Measurements from ENCODE around the gene UQCR10.
"Not testable (repeated sequence)": the region's sequence is repeated elsewhere in the genome, so short reads cannot be mapped to it uniquely, and the experiment has no call there.

Gene UQCR10

GRCh38 chr22:29750029-29750428, 17.1 kb upstream of the UQCR10 start:
- ATAC-seq, result no peak
- Mint-ChIP-seq H3K27ac (no peak overlapping the region), H3K4me1 (peaks cover 13% of the 10 kb centered on the region), H3K27me3 (no peaks in the 10 kb centered on the region), H3K36me3 (peaks cover 36% of the 10 kb centered on the region), H3K9me3 (no peaks in the 10 kb centered on the region), H3K4me3 (no peak overlapping the region)

GRCh38 chr22:29750559-29751538, 16.3 kb upstream of the UQCR10 start:
- no peaks in the 10 kb centered on the region for H3K9me3 Mint-ChIP-seq
- peaks cover 30% of the 10 kb centered on the region for H3K36me3 Mint-ChIP-seq

GRCh38 chr22:29751669-29752068, 15.5 kb upstream of the UQCR10 start:
- Mint-ChIP-seq H3K9me3 (no peaks in the 10 kb centered on the region), H3K4me3 (no peak overlapping the region), H3K27ac (no peak overlapping the region), H3K27me3 (no peaks in the 10 kb centered on the region), H3K4me1 (peaks cover 24% of the 10 kb centered on the region), H3K36me3 (peaks cover 30% of the 10 kb centered on the region)
- ATAC-seq, result no peak

More at GRCh38 chr22:29750559-29751538, 16.3 kb upstream of the UQCR10 start:
- H3K27ac Mint-ChIP-seq, result no peak overlapping the region
- peaks cover 21% of the 10 kb centered on the region for H3K4me1 Mint-ChIP-seq
- H3K27me3 Mint-ChIP-seq, result no peaks in the 10 kb centered on the region
- no peak overlapping the region for H3K4me3 Mint-ChIP-seq
- no peak for ATAC-seq

GRCh38 chr22:29753808-29754657, 13.1 kb upstream of the UQCR10 start:
- Mint-ChIP-seq H3K4me3 (no peak overlapping the region), H3K9me3 (no peaks in the 10 kb centered on the region), H3K27me3 (no peaks in the 10 kb centered on the region), H3K27ac (no peak overlapping the region), H3K4me1 (peaks cover 26% of the 10 kb centered on the region), H3K36me3 (peaks cover 16% of the 10 kb centered on the region)
- no peak for ATAC-seq

GRCh38 chr22:29754658-29755395, 12.3 kb upstream of the UQCR10 start:
- not testable (repeated sequence) for H3K27me3 Mint-ChIP-seq, H3K4me3 Mint-ChIP-seq, H3K27ac Mint-ChIP-seq, H3K9me3 Mint-ChIP-seq, H3K36me3 Mint-ChIP-seq, ATAC-seq
- peaks cover 30% of the 10 kb centered on the region for H3K4me1 Mint-ChIP-seq

- no peaks in the 10 kb centered on the region for H3K9me3 Mint-ChIP-seq
- no peaks in the 10 kb centered on the region for H3K27me3 Mint-ChIP-seq
- H3K4me1 Mint-ChIP-seq, result peaks cover 30% of the 10 kb centered on the region
- no peaks in the 10 kb centered on the region for H3K36me3 Mint-ChIP-seq
- no peak overlapping the region for H3K27ac Mint-ChIP-seq
- no peak overlapping the region for H3K4me3 Mint-ChIP-seq
- no peak for ATAC-seq
Observed at GRCh38 chr22:29755889-29756288, 11.3 kb upstream of the UQCR10 start.

GRCh38 chr22:29756341-29756740, 10.8 kb upstream of the UQCR10 start:
- Mint-ChIP-seq H3K36me3 (no peaks in the 10 kb centered on the region), H3K9me3 (no peaks in the 10 kb centered on the region), H3K27me3 (no peaks in the 10 kb centered on the region), H3K4me3 (no peak overlapping the region), H3K4me1 (peaks cover 30% of the 10 kb centered on the region), H3K27ac (no peak overlapping the region)
- ATAC-seq, result no peak

GRCh38 chr22:29757096-29757495, 10.1 kb upstream of the UQCR10 start:
- Mint-ChIP-seq H3K4me3 (no peak overlapping the region), H3K4me1 (peaks cover 28% of the 10 kb centered on the region), H3K27me3 (no peaks in the 10 kb centered on the region), H3K9me3 (no peaks in the 10 kb centered on the region), H3K27ac (no peak overlapping the region), H3K36me3 (no peaks in the 10 kb centered on the region)
- ATAC-seq, result no peak

GRCh38 chr22:29758068-29758622, 9.0 kb upstream of the UQCR10 start:
- Mint-ChIP-seq H3K4me1 (peaks cover 23% of the 10 kb centered on the region), H3K9me3 (no peaks in the 10 kb centered on the region), H3K4me3 (no peak overlapping the region), H3K27ac (no peak overlapping the region), H3K27me3 (no peaks in the 10 kb centered on the region), H3K36me3 (no peaks in the 10 kb centered on the region)
- no peak for ATAC-seq

- Mint-ChIP-seq H3K27ac (no peak overlapping the region), H3K9me3 (no peaks in the 10 kb centered on the region), H3K36me3 (no peaks in the 10 kb centered on the region), H3K4me1 (peaks cover 23% of the 10 kb centered on the region), H3K27me3 (no peaks in the 10 kb centered on the region), H3K4me3 (no peak overlapping the region)
- no peak for ATAC-seq
Observed at GRCh38 chr22:29758959-29759358, 8.2 kb upstream of the UQCR10 start.

GRCh38 chr22:29762263-29762662, 4.9 kb upstream of the UQCR10 start:
- no peak for ATAC-seq
- no peaks in the 10 kb centered on the region for H3K27me3 Mint-ChIP-seq
- H3K27ac Mint-ChIP-seq, result no peak overlapping the region
- no peak overlapping the region for H3K4me3 Mint-ChIP-seq
- peaks cover 2% of the 10 kb centered on the region for H3K36me3 Mint-ChIP-seq
- H3K9me3 Mint-ChIP-seq, result no peaks in the 10 kb centered on the region
- H3K4me1 Mint-ChIP-seq, result peaks cover 22% of the 10 kb centered on the region

GRCh38 chr22:29765905-29766631, 1.1 kb upstream of the UQCR10 start:
- H3K4me1 Mint-ChIP-seq, result peaks cover 38% of the 10 kb centered on the region
- no peaks in the 10 kb centered on the region for H3K27me3 Mint-ChIP-seq
- peak; percentile 42 for ATAC-seq
- H3K36me3 Mint-ChIP-seq, result peaks cover 24% of the 10 kb centered on the region
- H3K4me3 Mint-ChIP-seq, result peak overlapping the region; percentile 99
- peak overlapping the region; percentile 95 for H3K27ac Mint-ChIP-seq
- no peaks in the 10 kb centered on the region for H3K9me3 Mint-ChIP-seq

- no peaks in the 10 kb centered on the region for H3K9me3 Mint-ChIP-seq
- H3K4me1 Mint-ChIP-seq, result peaks cover 38% of the 10 kb centered on the region
- H3K27ac Mint-ChIP-seq, result peak within 1 kb of the TSS; percentile 95
- H3K36me3 Mint-ChIP-seq, result peaks cover 24% of the 10 kb centered on the region
- peak within 1 kb of the TSS; percentile 99 for H3K4me3 Mint-ChIP-seq
- peak; percentile 99 for ATAC-seq
- no peaks in the 10 kb centered on the region for H3K27me3 Mint-ChIP-seq
Observed at GRCh38 chr22:29766632-29767170, 468 bp upstream of the UQCR10 start, which contains the start of gene ZMAT5. Gene ZMAT5, minus strand, starts transcription at chr22:29767007. Its CDS starts 18,463 bp downstream, at chr22:29748544.
